Stimulated activated CD4-positive, alpha-beta T cell treated with anti-CD3 and anti-CD28 coated beads, Interleukin-1b, Interleukin-23, amount 100 ng/mL, for 4 hours (primary cell): ENCODE results near the gene FRMD6.
"Not testable (repeated sequence)": the region's sequence is repeated elsewhere in the genome, so short reads cannot be mapped to it uniquely, and the experiment has no call there.

Experiments used
- DNase-seq, 2 donors: peaks; one replicate each; pipeline ENCODE4 v3.0.0-alpha.2; 2020; ENCODE audit warnings: low read depth in 2 of 2

The FRMD6 gene

GRCh38 chr14:51630987-51631386 is 20.7 kb upstream of the FRMD6 start:
- no peak for DNase-seq

DNA sequence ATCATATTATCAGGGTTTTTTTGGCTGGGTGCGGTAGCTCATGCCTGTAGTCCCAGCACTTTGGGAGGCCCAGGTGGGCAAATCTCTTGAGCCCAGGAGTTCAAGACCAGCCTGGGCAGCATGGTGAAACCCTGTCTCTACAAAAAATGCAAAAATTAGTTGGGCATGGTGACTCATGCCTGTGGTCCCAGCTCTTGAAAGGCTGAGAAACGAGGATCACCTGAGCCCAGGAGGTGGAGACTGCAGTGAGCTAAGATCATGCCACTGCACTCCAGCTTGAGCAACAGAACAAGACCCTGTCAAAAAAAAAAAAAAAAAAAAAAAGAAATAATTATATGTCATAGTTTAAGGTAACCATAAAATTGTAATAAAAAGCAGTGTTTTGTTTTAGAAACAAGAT is 18.4 kb upstream of the FRMD6 start:
- DNase-seq = not testable (repeated sequence)

GRCh38 chr14:51636109-51636508 is 15.6 kb upstream of the FRMD6 start:
- no peak for DNase-seq

DNA sequence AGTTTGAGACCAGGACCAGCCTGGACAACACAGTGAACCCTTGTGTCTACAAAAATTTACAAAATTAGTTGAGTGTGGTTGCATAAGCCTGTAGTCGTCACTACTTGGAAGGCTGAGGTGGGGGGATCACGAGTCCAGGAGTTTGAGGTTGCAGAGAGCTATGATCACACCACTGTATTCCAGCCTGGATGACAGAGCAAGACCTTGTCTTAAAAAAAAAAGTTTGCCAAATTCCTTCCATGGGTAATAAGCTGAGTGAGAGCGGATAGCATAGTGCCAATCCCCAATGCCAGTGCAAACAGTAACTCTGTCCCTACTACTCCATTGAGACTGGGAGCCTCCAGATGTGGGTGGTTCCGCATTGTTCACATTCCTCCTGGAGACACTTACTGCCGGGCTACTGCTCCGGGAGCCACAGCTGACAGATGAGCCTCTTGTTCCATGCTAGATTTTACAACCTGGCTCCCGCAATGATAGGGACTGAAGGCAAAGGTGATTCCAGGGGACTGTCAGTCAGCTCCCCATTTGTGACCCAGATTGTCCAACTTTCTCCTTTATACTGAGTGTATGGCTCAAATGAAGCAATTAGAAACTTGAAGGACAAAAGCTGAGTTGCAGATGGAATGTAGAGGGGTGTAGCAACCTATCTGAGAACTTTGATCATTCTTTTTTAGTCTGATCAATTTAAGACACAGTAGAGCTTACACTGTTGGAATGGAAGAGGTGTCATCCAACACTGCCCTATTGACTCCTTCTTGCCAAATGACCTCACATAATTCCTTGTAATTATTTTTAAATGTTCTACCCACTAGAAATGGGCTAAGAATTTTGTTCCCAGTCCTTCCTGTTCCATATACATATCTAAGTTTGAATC is 13.4 kb upstream of the FRMD6 start:
- no peak for DNase-seq

GRCh38 chr14:51639668-51640316 is 11.9 kb upstream of the FRMD6 start:
- no peak for DNase-seq

DNA sequence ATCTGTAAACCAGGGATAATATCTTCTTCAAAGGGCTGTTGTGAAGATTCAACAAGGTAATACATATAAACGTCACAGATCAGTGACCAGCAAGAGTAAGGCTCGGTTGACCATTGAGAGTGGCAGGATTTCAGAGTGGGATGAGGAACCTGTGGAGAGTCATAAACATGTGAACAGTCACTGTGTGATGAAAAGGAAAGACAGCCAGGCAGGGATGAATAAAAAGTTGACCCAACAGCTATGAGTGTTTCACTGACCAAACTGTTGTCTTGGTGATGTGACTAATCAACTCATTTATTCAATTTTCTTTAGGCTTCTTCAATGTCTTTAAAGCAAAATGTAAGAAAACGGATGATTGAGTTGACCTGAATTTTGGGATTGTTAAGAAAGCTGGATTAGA is 8.6 kb upstream of the FRMD6 start:
- DNase-seq = no peak

DNA sequence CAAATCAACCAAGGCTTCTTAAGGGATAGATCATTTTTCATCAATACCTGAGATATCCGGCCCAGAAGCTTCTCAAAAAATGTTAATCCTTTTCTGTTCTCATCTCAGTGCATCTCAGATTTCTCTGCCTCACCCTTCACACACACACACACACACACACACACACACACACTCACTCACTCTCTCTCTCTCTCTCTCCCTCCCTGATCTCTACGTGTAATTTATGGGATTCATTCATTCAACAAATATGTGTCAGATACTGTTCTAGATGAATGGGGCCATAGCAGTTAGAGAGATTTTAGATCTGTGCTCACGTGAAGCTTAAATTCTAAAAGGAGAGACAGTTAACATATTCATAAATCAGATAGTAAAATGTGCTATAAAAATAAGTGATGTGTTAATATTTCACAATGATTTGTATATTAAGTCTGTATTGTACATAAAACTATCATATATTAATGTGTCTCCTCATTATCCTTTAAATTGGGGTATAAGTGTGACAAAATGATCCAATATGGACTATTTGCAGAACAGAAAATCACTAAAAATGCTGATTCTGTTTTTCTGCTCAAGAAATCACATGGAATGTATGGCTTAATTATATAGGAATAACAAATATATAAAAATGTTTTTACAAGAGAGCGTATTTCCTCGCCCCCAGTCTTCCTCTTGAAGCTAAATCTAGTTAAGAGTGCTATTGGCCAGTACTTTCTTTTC is 7.3 kb upstream of the FRMD6 start:
- DNase-seq = no peak

- no peak for DNase-seq
Observed at GRCh38 chr14:51648296-51648695, 3.4 kb upstream of the FRMD6 start.

DNA sequence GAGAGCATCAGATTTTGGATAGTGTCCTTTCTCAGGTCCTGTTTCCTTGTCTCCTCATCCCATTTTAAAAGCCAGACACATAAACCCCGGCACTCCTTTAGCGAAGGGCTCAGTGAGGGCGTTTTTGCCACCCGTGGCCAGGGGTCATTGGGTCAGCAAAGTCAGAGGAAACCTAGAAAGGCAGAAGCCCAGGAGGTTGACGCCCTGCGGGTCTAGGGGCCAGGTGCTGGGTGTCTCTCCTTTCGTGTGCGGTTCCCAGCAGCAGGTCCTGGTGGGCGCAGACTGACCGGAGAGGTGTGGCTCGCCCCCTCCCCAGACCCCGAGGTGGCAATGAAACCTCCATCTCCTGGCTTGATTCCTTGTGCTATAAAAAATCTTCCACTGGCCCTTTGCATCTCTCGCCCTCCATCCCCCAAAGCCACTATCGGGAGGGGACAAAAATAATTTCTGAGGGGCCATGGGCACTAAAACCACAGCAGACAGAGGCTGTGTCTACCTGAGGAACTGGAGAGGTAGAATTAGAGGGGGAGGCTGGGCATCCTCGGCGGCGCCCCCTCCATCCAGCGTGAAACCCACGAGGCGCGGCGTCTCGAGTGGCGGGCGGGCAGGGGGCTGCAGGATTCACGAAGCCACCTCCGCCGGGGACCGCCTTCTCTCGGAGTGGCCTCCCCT is 858 bp upstream of the FRMD6 start:
- DNase-seq = no peak

GRCh38 chr14:51652168-51653078 is 713 bp downstream of the FRMD6 start:
- peak in 1 of 2 donors; percentile 8 for DNase-seq

DNA sequence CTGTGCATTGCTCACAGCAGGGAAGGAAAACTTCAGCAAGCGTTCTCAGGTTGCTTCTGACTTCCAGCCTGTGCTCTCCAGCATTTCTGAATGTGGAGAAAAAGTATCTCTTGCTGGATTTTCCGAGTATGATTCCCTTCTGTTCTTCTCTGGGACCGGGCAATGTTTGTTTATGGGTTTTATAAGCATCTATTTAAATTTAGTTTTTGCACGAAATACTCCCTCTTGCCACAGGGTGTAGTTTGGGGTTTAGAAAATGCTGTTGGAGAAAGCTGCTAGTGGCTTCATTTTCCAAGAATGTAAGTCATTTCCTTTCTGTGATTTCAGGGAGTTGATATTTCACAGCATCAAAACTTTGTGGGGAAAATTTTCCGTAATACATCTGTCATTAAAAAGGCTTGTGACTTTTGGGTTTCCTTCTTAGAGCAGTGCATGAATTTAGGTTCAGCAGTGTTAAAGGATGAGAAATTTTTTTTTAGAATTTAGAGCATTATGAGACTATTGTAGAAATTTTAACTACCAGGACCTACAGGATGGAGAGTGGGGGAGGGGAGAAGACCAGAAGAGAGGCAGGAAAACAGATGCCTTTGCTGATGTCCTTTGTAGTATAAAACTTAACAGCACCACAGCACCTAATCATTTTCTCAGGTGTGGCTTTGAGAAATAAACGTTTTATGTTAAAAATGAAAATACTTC is 1.5 kb downstream of the FRMD6 start:
- DNase-seq = no peak

GRCh38 chr14:51653775-51654532 is 2.2 kb downstream of the FRMD6 start:
- DNase-seq = no peak

GRCh38 chr14:51654533-51654845 is 2.8 kb downstream of the FRMD6 start:
- DNase-seq = no peak

GRCh38 chr14:51657762-51658161 is 6.1 kb downstream of the FRMD6 start:
- no peak for DNase-seq

DNA sequence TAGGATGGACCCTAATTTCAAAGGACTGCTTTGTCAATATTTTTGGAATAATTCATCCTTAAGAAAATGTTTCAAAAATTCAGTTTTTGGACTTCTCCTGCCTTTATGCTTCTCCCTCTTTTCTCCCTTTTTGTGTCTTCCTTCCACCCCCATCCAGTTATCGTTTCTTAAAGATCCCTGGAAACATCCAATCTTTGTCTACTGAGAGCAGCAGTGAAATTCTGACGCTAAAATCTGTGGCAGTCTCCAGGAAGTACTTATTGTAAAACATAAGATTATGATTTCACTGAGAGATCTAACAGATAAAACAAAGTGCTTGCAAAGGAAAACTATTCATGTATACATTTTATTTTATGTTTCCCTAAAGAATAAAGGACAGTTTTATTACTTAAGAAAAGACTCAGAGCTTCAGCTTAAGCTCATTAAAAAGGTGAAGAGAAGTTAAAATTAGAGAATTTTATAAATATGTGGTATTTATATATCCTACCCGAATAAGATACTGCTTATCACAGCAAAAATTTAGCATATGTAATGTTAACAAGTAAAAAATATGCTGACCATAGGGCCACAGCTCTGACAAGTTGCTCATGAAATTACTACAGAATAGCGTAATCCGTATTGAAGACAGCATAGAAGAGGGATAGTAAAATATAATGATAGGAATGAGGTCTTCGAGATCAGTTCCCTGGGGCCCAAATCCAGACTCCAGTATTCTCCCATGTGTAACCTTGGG is 6.9 kb downstream of the FRMD6 start:
- DNase-seq = no peak

GRCh38 chr14:51660741-51661140 is 9.0 kb downstream of the FRMD6 start:
- no peak for DNase-seq

- DNase-seq = no peak
Observed at GRCh38 chr14:51661504-51661903, 9.8 kb downstream of the FRMD6 start.

GRCh38 chr14:51663783-51664326 is 12.1 kb downstream of the FRMD6 start:
- DNase-seq = no peak

- DNase-seq = no peak
Observed at GRCh38 chr14:51666070-51666469, 14.4 kb downstream of the FRMD6 start.
